ENCODE results near the gene ZDHHC4. TPM values are rescaled to one million over a fixed set of nuclear protein-coding genes. Genes with fewer than 3 reads are reported as not detected.

ZDHHC4 gene
- total RNA-seq, 5 donors from 2014 or later (not counting 1 experiment from before 2014, with no cell fraction given), result 27.7 to 35.5 (median 30.3) TPM

DNA sequence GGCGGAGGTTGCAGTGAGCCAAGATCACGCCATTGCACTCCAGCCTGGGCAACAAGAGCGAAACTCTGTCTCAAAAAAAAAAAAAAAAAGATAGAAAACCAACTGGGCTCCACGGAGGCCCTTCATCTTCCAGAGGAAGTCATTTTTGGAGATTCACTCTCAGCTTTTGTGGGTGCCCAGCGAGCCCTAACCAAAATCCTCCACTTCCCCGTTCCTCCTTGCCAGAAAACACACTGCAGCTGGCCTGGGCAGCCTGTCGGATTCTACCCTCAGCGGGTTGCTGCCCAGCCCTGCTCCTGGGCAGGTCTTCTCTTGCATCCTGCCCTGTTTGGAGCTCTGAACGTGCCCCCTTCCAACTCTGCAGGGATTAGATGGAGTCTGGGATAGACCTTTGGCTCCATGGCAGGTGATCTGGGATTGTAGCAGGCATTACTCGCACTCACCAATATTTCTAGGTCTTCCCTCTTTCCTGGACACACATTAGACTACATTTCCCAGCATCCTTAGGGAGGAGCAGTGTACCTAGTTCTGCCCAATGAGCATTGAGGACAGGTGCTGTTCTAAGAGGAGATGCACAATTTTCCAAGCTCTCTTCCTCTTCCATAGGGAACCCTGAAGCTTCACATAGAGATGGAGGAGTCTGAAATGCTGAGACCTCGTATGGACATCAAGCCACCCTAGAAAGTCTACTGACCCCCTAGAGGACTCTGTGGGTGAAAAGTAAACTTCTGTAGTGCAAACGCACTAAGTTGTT lies 30.6 kb upstream of the ZDHHC4 start:
- POLR2A ChIA-PET, result interaction anchor here in 1 of 2 donors (0.6 kb wide), 1 partner anchor 13 kb away, joined by 4 read pairs; no protein-coding TSS in a partner anchor
- Mint-ChIP-seq H3K4me1 (peaks cover 8 to 12% (median 8%) of the 10 kb centered on the region in 3 donors), H3K27me3 (peaks cover 0 to 4% of the 10 kb centered on the region in 2 donors), H3K4me3 (no peak overlapping the region), H3K36me3 (no peaks in the 10 kb centered on the region), H3K9me3 (no peaks in the 10 kb centered on the region), H3K27ac (no peak overlapping the region)
- WGBS (ENCODE audit: insufficient coverage), result 75% methylated on average over 6 of the region's 12 CpGs
- Histone ChIP-seq H3K27ac (ENCODE audit: low read length) (no peak overlapping the region), H3K4me3 (ENCODE audit: control insufficient read depth in 1 of 2, extremely low read depth in 1 of 2, low read length in 1 of 2) (no peak overlapping the region), H3K9me3 (no peaks in the 10 kb centered on the region), H3K27me3 (replicated peaks in 1 of 2; ENCODE audit: control insufficient read depth in 2 of 2, extremely low read depth in 1 of 2, insufficient read depth in 2 of 2, low read length in 1 of 2) (peaks cover 0 to 5% of the 10 kb centered on the region in 2 experiments), H3K4me1 (ENCODE audit: control insufficient read depth in 1 of 2, extremely low read depth in 1 of 2, insufficient read depth in 2 of 2, low read length in 2 of 2) (peaks cover 5 to 12% of the 10 kb centered on the region in 2 experiments), H3K36me3 (ENCODE audit: control insufficient read depth in 2 of 2, extremely low read depth in 1 of 2, insufficient read depth in 1 of 2, low read length in 1 of 2) (no peaks in the 10 kb centered on the region)
- CTCF ChIA-PET, result interaction anchor here in 1 of 2 donors (0.5 to 1.2 kb wide), 2 partner anchors 12 to 30 kb away, joined by 3 read pairs; no protein-coding TSS in a partner anchor
- DNase-seq, result no peak
- ATAC-seq (replicated peaks in 1 of 4), result no peak

DNA sequence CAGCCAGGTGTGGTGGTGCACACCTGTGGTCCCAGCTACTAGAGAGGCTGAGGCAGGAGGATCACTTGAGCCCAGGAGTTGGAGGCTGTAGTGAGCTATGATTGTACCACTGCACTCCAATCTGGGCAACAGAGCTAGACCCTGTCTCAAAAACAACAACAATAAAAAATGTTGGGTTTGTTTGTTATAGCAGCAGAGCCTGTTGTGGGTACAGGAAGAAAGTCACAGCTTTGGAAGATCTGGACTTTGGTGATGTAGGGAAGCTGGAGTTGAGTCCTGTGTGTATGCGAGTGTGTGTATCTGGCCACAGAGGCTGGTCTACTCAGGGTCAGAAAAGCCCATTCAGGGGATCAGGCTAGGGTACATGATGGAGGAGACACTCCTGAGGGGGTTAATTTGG lies 29.9 kb upstream of the ZDHHC4 start:
- CTCF ChIA-PET, result interaction anchor here in 1 of 2 donors (0.5 kb wide), 1 partner anchor 13 kb away, joined by 3 read pairs; no protein-coding TSS in a partner anchor
- Histone ChIP-seq H3K4me1 (ENCODE audit: control insufficient read depth in 1 of 2, extremely low read depth in 1 of 2, insufficient read depth in 2 of 2, low read length in 2 of 2) (peaks cover 5 to 12% of the 10 kb centered on the region in 2 experiments), H3K27me3 (replicated peaks in 1 of 2; ENCODE audit: control insufficient read depth in 2 of 2, extremely low read depth in 1 of 2, insufficient read depth in 2 of 2, low read length in 1 of 2) (peaks cover 0 to 5% of the 10 kb centered on the region in 2 experiments), H3K36me3 (ENCODE audit: control insufficient read depth in 2 of 2, extremely low read depth in 1 of 2, insufficient read depth in 1 of 2, low read length in 1 of 2) (no peaks in the 10 kb centered on the region), H3K9me3 (no peaks in the 10 kb centered on the region), H3K27ac (ENCODE audit: low read length) (no peak overlapping the region), H3K4me3 (ENCODE audit: control insufficient read depth in 1 of 2, extremely low read depth in 1 of 2, low read length in 1 of 2) (no peak overlapping the region)
- POLR2A ChIA-PET, result interaction anchor here in 1 of 2 donors (0.6 kb wide), 1 partner anchor 14 kb away, joined by 4 read pairs; no protein-coding TSS in a partner anchor
- DNase-seq (no peak), ATAC-seq (replicated peaks in 1 of 4) (no peak)
- 100% methylated on average over 1 of the region's 1 CpG for WGBS (ENCODE audit: insufficient coverage)
- no peaks in the 10 kb centered on the region for H3K36me3 Mint-ChIP-seq
- H3K4me3 Mint-ChIP-seq, result no peak overlapping the region
- H3K4me1 Mint-ChIP-seq, result peaks cover 8 to 12% (median 8%) of the 10 kb centered on the region in 3 donors
- H3K9me3 Mint-ChIP-seq, result no peaks in the 10 kb centered on the region
- H3K27ac Mint-ChIP-seq, result no peak overlapping the region
- peaks cover 0 to 4% of the 10 kb centered on the region in 2 donors for H3K27me3 Mint-ChIP-seq

DNA sequence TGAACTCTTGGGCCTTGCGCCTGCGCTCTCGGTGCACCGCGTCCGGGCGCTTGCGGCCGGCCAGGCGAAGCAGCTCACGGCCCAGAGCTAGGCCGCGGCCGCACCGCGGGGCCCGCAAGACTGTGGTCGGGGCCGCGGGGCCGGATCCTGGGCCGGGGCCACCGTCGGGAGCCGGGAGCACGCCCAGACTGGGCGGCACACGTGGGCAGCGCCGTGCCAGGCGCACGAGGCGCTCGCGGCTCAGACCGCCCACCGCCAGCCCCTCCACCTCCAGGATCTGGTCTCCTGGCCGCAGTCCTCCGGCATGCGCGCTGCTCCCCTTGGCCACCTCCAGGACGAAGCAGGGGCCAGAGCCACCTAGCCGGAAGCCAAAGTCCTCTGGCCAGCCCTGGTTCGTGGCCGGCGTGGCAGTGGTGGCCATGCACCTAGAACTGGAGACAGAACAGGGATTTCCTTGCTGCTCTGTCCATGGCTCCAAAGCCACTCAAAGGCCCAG lies 26.2 kb upstream of the ZDHHC4 start, which contains the start of gene GRID2IP:
GRID2IP (minus strand) TSS at position 446 of the 496 bp plus-strand sequence; CDS start at position 421, 25 bp downstream.
- Mint-ChIP-seq H3K4me1 (peaks cover 10 to 15% (median 12%) of the 10 kb centered on the region in 3 donors), H3K27me3 (peaks cover 0 to 4% of the 10 kb centered on the region in 2 donors), H3K36me3 (no peaks in the 10 kb centered on the region), H3K4me3 (no peak within 1 kb of the TSS), H3K27ac (no peak within 1 kb of the TSS), H3K9me3 (no peaks in the 10 kb centered on the region)
- no peak within 1 kb of the TSS for H3K4me3 ChIP-seq (ENCODE audit: control insufficient read depth in 1 of 2, extremely low read depth in 1 of 2, low read length in 1 of 2)
- H3K27me3 ChIP-seq (replicated peaks in 1 of 2; ENCODE audit: control insufficient read depth in 2 of 2, extremely low read depth in 1 of 2, insufficient read depth in 2 of 2, low read length in 1 of 2), result peaks cover 0 to 10% of the 10 kb centered on the region in 2 experiments
- no peak within 1 kb of the TSS for H3K27ac ChIP-seq (ENCODE audit: low read length)
- no peaks in the 10 kb centered on the region for H3K36me3 ChIP-seq (ENCODE audit: control insufficient read depth in 2 of 2, extremely low read depth in 1 of 2, insufficient read depth in 1 of 2, low read length in 1 of 2)
- POLR2A ChIA-PET, result no interaction called here
- 93% methylated on average over 43 of the region's 46 CpGs for WGBS (ENCODE audit: insufficient coverage)
- ATAC-seq (replicated peaks in 1 of 4) (no peak), DNase-seq (no peak)
- H3K4me1 ChIP-seq (ENCODE audit: control insufficient read depth in 1 of 2, extremely low read depth in 1 of 2, insufficient read depth in 2 of 2, low read length in 2 of 2), result peaks cover 4 to 16% of the 10 kb centered on the region in 2 experiments
- CTCF ChIA-PET, result no interaction called here
- H3K9me3 ChIP-seq, result no peaks in the 10 kb centered on the region

DNA sequence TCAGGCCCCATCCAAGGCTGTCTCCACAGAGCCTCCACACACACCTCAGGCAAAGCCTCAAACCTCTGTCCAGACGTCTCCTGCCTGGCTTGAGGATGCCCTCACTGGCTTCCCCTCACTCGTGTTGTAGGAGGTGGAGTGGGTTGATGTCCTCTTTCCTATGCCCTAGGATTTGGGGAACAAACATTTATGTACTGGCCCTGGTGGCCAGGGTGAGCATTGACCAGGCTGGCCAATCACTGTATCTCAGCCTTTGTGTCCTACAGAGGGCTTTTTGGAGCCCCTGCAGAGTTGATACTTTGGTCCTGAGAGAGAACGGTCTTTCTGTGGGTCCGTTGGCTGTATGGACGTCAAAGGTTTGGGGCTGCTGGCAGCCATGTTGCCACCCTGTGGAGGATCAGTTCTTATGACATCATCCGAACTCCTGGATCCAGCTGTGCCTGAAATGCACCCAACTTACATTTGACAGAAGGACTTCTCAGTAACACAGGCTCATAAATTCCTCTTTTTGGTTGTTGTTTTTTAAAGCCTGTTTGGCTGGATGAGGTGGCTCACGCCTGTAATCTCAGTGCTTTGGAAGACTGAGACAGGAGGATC lies 23.7 kb upstream of the ZDHHC4 start:
- ATAC-seq (replicated peaks in 1 of 4) (no peak), DNase-seq (no peak)
- no peaks in the 10 kb centered on the region for H3K27me3 Mint-ChIP-seq
- H3K9me3 ChIP-seq, result no peaks in the 10 kb centered on the region
- no peaks in the 10 kb centered on the region for H3K9me3 Mint-ChIP-seq
- 100% methylated on average over 2 of the region's 7 CpGs for WGBS (ENCODE audit: insufficient coverage)
- POLR2A ChIA-PET, result no interaction called here
- CTCF ChIA-PET, result interaction anchor here in 1 of 2 donors (0.6 to 0.9 kb wide), 2 partner anchors 17 to 55 kb away, joined by 4 to 5 read pairs; no protein-coding TSS in a partner anchor
- peaks cover 2 to 14% of the 10 kb centered on the region in 2 experiments for H3K4me1 ChIP-seq (ENCODE audit: control insufficient read depth in 1 of 2, extremely low read depth in 1 of 2, insufficient read depth in 2 of 2, low read length in 2 of 2)
- no peak overlapping the region for H3K4me3 Mint-ChIP-seq
- peaks cover 0 to 8% of the 10 kb centered on the region in 2 experiments for H3K27me3 ChIP-seq (replicated peaks in 1 of 2; ENCODE audit: control insufficient read depth in 2 of 2, extremely low read depth in 1 of 2, insufficient read depth in 2 of 2, low read length in 1 of 2)
- H3K4me1 Mint-ChIP-seq, result peaks cover 6 to 10% (median 8%) of the 10 kb centered on the region in 3 donors
- peak overlapping the region in 1 of 2 donors; percentile 11 for H3K27ac Mint-ChIP-seq
- no peaks in the 10 kb centered on the region for H3K36me3 Mint-ChIP-seq
- H3K27ac ChIP-seq (ENCODE audit: low read length), result no peak overlapping the region
- H3K36me3 ChIP-seq (ENCODE audit: control insufficient read depth in 2 of 2, extremely low read depth in 1 of 2, insufficient read depth in 1 of 2, low read length in 1 of 2), result no peaks in the 10 kb centered on the region
- no peak overlapping the region for H3K4me3 ChIP-seq (ENCODE audit: control insufficient read depth in 1 of 2, extremely low read depth in 1 of 2, low read length in 1 of 2)

DNA sequence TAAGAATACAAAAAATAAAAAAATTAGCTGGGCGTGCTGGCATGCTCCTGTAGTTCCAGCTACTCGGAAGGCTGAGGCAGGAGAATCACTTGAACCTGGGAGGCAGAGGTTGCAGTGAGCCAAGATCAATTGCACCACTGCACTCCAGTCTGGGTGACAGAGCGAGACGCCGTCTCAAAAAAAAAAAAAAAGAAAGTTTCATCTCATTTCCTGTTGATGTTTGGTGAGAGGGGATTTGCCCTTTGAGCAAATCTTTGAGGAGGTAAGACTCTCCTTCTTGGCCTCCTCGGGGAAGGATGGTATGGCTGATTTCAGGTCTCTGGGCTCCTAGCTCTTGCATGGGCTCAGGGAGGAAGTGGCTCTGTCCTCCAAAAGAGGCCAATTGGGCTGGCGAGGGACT lies 22.4 kb upstream of the ZDHHC4 start:
- CTCF ChIA-PET, result interaction anchor here (0.7 to 0.8 kb wide), 4 partner anchors 27 to 144 kb away, joined by 3 to 5 read pairs (median 4); partner anchors contain the start of gene INTS15 (in 1 of the 2)
- peaks cover 6 to 10% (median 8%) of the 10 kb centered on the region in 3 donors for H3K4me1 Mint-ChIP-seq
- no peaks in the 10 kb centered on the region for H3K36me3 ChIP-seq (ENCODE audit: control insufficient read depth in 2 of 2, extremely low read depth in 1 of 2, insufficient read depth in 1 of 2, low read length in 1 of 2)
- 47% methylated on average over 4 of the region's 7 CpGs for WGBS (ENCODE audit: insufficient coverage)
- no peaks in the 10 kb centered on the region for H3K9me3 ChIP-seq
- DNase-seq, result peak in 4 of 35 experiments; percentile 21 to 54 (median 32)
- ATAC-seq (replicated peaks in 1 of 4), result peak; percentile 64 to 90 (median 68)
- H3K4me1 ChIP-seq (ENCODE audit: control insufficient read depth in 1 of 2, extremely low read depth in 1 of 2, insufficient read depth in 2 of 2, low read length in 2 of 2), result peaks cover 2 to 14% of the 10 kb centered on the region in 2 experiments
- no peaks in the 10 kb centered on the region for H3K27me3 Mint-ChIP-seq
- H3K4me3 ChIP-seq (ENCODE audit: control insufficient read depth in 1 of 2, extremely low read depth in 1 of 2, low read length in 1 of 2), result no peak overlapping the region
- POLR2A ChIA-PET, result interaction anchor here in 1 of 2 donors (0.7 kb wide), 1 partner anchor 82 kb away, joined by 4 read pairs; the partner anchor contains the start of gene ZNF316
- no peaks in the 10 kb centered on the region for H3K9me3 Mint-ChIP-seq
- no peak overlapping the region for H3K27ac ChIP-seq (ENCODE audit: low read length)
- H3K27ac Mint-ChIP-seq, result peak overlapping the region; percentile 86 to 88
- peak overlapping the region; percentile 39 to 70 (median 46) for H3K4me3 Mint-ChIP-seq
- H3K27me3 ChIP-seq (replicated peaks in 1 of 2; ENCODE audit: control insufficient read depth in 2 of 2, extremely low read depth in 1 of 2, insufficient read depth in 2 of 2, low read length in 1 of 2), result peaks cover 0 to 12% of the 10 kb centered on the region in 2 experiments
- no peaks in the 10 kb centered on the region for H3K36me3 Mint-ChIP-seq

DNA sequence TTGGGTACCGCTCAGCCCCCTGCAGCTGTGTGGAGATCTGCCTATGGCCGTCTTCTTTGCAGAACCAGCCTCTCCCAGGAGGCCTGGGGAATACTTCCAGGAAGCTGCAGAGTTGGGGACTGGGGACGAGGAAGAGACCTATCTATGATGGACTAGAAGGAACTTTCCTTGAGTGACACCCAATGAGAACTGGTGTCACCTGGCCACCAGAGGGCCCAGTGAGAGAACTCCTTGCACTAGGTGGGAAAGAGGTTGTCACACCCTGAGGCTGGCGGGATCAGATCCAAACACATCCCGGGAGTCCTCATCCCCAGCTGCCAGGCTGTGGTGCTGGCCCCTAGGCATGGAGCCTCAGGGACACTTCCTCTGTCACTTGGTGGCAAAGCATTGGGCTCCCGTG lies 21.1 kb upstream of the ZDHHC4 start:
- no peaks in the 10 kb centered on the region for H3K9me3 Mint-ChIP-seq
- peaks cover 0 to 16% of the 10 kb centered on the region in 2 experiments for H3K27me3 ChIP-seq (replicated peaks in 1 of 2; ENCODE audit: control insufficient read depth in 2 of 2, extremely low read depth in 1 of 2, insufficient read depth in 2 of 2, low read length in 1 of 2)
- DNase-seq, result no peak
- no peaks in the 10 kb centered on the region for H3K27me3 Mint-ChIP-seq
- CTCF ChIA-PET, result interaction anchor here in 1 of 2 donors (0.7 kb wide), 1 partner anchor 15 kb away, joined by 5 read pairs; no protein-coding TSS in a partner anchor
- WGBS (ENCODE audit: insufficient coverage), result 79% methylated on average over 5 of the region's 6 CpGs
- no peaks in the 10 kb centered on the region for H3K36me3 Mint-ChIP-seq
- H3K4me1 ChIP-seq (ENCODE audit: control insufficient read depth in 1 of 2, extremely low read depth in 1 of 2, insufficient read depth in 2 of 2, low read length in 2 of 2), result peaks cover 2 to 14% of the 10 kb centered on the region in 2 experiments
- ATAC-seq (replicated peaks in 1 of 4), result no peak
- H3K4me3 ChIP-seq (ENCODE audit: control insufficient read depth in 1 of 2, extremely low read depth in 1 of 2, low read length in 1 of 2), result no peak overlapping the region
- H3K36me3 ChIP-seq (ENCODE audit: control insufficient read depth in 2 of 2, extremely low read depth in 1 of 2, insufficient read depth in 1 of 2, low read length in 1 of 2), result no peaks in the 10 kb centered on the region
- no peak overlapping the region for H3K27ac Mint-ChIP-seq
- POLR2A ChIA-PET, result no interaction called here
- H3K9me3 ChIP-seq, result no peaks in the 10 kb centered on the region
- H3K4me3 Mint-ChIP-seq, result no peak overlapping the region
- no peak overlapping the region for H3K27ac ChIP-seq (ENCODE audit: low read length)
- H3K4me1 Mint-ChIP-seq, result peaks cover 6 to 10% (median 8%) of the 10 kb centered on the region in 3 donors

Measured in T-cell (primary cell).